ENCODE data around the gene MRPL4.

MRPL4 gene

DNA sequence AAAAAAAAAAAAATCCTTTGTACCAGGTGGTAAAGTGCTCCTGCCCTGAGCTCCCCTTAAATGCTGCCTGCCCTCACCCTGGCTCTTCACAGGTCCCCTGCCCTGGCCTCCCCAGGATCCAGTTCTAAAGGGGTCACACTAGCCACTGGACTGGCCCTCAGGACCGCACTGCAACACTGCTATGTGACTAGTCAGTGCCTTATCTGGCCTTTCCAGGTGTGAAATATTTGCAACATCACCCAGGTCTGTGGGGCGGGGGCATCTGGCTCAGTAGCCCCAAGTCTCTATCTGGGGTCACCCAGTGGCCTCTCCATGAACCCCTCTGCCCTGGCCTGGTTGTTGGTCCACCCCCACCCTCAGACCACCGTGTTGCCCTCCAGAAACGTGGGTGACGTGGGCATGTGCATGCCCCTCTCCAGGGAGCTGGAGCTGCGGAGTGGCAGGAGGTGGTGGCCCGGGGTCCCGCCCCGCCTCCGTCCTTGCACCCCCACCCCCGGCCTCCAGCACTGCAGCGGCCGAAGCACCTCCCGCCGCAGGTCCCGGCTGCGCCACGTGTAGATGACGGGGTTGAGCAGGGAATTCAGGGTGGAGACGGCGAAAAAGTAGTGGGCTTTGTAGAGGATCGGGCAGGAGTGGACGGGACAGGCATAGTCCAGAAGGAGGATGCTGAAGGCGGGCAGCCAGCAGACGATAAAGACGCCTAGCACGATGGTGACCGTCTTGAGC lies 28.4 kb upstream of the MRPL4 start:
- no peak for DNase-seq (ENCODE audit: low read depth)
- TF ChIP-seq, protein P1, sequence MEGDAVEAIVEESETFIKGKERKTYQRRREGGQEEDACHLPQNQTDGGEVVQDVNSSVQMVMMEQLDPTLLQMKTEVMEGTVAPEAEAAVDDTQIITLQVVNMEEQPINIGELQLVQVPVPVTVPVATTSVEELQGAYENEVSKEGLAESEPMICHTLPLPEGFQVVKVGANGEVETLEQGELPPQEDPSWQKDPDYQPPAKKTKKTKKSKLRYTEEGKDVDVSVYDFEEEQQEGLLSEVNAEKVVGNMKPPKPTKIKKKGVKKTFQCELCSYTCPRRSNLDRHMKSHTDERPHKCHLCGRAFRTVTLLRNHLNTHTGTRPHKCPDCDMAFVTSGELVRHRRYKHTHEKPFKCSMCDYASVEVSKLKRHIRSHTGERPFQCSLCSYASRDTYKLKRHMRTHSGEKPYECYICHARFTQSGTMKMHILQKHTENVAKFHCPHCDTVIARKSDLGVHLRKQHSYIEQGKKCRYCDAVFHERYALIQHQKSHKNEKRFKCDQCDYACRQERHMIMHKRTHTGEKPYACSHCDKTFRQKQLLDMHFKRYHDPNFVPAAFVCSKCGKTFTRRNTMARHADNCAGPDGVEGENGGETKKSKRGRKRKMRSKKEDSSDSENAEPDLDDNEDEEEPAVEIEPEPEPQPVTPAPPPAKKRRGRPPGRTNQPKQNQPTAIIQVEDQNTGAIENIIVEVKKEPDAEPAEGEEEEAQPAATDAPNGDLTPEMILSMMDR (conservative IDR thresholded peaks at IDR 0.05; ENCODE audit: low read depth, low read length) = no peak
- no peak overlapping the region for H3K4me3 ChIP-seq (ENCODE audit: low read length)

DNA sequence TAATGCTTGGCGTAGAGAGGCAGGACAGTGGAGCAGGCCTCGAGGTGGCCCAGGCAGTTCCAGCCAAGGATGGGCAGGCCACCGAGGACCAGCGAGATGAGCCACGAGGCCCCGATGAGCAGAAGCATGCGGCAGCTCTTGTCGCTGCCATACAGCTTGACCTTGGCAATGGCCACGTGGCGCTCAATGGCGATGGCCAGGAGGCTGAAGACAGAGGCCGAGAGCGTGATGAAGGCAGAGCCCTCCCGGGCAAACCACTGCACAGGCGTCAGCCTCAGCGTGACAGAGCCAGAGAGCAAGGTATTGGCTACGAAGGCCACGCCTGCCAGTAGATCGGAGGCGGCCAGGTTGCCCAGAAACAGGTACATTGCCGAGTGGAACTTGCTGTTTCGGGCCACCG lies 27.7 kb upstream of the MRPL4 start:
- H3K4me3 ChIP-seq (ENCODE audit: low read length) = no peak overlapping the region
- TF ChIP-seq, protein P1 (conservative IDR thresholded peaks at IDR 0.05; ENCODE audit: low read depth, low read length) = no peak
- no peak for DNase-seq (ENCODE audit: low read depth)

- TF ChIP-seq, protein P1 (conservative IDR thresholded peaks at IDR 0.05; ENCODE audit: low read depth, low read length) = no peak
- H3K4me3 ChIP-seq (ENCODE audit: low read length) = no peak overlapping the region
These were observed 26.0 kb upstream of the MRPL4 start for GRCh38 chr19:10226021-10226375.

DNA sequence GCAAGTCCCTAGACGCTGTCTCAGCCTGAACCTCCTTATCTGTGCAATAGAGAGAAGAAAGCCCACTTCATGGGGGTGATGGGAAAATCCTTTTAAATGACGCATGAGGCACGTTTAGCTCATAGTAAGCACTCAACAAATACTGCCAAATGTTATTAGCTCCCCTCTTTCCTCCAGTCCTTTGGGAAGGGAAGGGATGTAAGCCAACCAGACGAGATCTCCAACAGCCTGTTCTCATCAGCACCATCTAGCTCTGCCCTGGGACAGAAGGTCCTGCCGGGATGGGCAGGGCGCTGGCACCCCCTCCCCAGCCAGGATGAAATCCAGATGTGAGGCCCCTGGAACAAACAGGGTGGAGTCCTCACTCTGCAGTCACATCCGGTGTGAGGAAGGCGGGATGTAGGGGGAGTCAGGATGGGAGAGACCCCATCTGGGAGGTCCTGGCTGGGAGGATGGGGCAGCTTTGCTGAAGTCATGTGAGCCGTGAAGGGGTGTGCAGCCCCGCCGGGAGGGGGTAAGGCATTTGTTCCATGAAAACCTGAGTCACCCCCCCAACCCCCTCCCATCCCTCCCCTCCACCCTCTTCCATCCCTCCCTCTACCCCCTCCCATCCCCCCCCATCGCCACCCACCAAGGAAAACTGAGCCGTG lies 25.5 kb upstream of the MRPL4 start:
- H3K4me3 ChIP-seq (ENCODE audit: low read length) = no peak overlapping the region
- TF ChIP-seq, protein P1 (conservative IDR thresholded peaks at IDR 0.05; ENCODE audit: low read depth, low read length) = no peak
- no peak for DNase-seq (ENCODE audit: low read depth)

More at GRCh38 chr19:10226021-10226375, 26.0 kb upstream of the MRPL4 start:
- no peak for DNase-seq (ENCODE audit: low read depth)

DNA sequence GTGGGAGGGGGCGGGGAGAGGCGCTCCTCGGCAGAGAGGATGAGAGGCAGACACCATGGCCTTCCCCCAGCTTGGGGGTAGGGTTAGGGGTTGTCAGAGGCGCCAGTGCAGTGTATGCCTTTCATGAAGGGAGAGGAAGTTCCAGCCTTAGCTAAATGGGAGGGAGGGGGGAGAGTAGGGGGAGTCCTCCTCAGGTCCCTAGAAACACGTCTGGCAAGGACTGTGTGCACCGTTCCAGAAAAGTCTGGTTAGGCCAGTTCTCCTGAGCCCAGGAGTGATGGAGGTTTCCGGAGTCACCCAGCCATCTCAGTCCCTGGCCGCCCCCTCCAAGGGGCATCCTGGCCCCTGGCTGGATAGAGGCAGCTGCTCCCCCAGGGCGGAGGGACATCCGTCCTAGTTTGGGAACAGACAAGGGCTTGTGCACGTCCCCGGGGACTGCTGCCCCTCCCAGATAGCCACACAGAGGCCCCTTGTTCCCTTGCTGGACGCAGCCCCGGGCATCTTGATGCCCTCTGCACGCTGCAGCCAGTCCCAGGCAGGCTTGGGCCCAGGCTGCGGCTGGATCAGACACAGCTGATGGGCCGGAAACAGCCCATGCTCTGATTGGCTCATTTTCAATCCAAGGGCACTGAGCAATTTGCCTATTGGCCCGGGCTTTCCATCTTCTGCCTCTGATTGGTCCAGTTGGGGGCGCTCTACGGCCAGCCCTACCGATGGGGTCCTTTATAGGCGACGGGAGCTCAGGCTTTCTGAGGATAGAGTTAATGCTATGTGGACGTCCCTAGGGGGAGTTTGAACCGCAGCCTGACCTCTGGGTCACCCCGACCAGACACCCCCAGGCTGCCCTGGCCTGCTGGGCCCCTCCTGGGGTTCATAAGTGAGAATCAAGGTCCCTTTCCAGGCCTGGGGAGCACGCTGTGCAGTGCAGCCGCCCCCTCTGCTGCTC lies 24.7 kb upstream of the MRPL4 start:
- TF ChIP-seq, protein P1 (conservative IDR thresholded peaks at IDR 0.05; ENCODE audit: low read depth, low read length) = no peak
- DNase-seq (ENCODE audit: low read depth) = no peak
- no peak overlapping the region for H3K4me3 ChIP-seq (ENCODE audit: low read length)

DNA sequence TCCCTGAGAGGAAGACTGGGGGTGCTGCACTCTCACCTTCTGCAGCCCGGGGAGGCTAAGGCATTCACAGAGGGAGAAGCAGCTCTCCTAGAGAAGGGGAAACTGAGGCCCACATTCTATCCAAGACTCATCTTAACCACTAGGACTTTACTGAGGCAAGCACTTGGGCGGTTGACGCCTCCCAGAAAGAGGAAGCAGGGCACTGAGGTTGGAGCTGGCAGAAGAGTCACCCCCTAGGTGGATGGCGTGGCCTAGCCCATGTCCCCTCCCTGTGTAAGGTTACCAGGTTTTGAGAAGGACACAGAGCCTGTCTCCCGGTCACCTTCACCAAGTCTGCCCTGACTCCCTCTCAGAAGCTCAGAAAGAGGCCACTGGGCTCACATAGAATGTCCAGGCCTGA lies 23.6 kb upstream of the MRPL4 start:
- DNase-seq (ENCODE audit: low read depth) = no peak
- TF ChIP-seq, protein P1 (conservative IDR thresholded peaks at IDR 0.05; ENCODE audit: low read depth, low read length) = no peak
- no peak overlapping the region for H3K4me3 ChIP-seq (ENCODE audit: low read length)

Data from retinal pigment epithelial cell (primary cell).